AG10803 (cell line): Measurements from ENCODE around the gene SLC25A26.

Experiments
- DNase-seq: peaks from one replicate; pipeline ENCODE4 v3.0.0; 2010; ENCODE audit warnings: low read depth
- H3K4me3 ChIP-seq: 2 replicates; pipeline ENCODE4 v1.5.1; 2011; ENCODE audit warnings: mild to moderate bottlenecking, low read length, control low read depth
- TF ChIP-seq, protein P1 (sequence below): conservative IDR thresholded peaks from 2 replicates; pipeline ENCODE4 v1.5.1; 2011; ENCODE audit warnings: mild to moderate bottlenecking, low read length, control low read depth, inconsistent platforms

SLC25A26 gene

DNA sequence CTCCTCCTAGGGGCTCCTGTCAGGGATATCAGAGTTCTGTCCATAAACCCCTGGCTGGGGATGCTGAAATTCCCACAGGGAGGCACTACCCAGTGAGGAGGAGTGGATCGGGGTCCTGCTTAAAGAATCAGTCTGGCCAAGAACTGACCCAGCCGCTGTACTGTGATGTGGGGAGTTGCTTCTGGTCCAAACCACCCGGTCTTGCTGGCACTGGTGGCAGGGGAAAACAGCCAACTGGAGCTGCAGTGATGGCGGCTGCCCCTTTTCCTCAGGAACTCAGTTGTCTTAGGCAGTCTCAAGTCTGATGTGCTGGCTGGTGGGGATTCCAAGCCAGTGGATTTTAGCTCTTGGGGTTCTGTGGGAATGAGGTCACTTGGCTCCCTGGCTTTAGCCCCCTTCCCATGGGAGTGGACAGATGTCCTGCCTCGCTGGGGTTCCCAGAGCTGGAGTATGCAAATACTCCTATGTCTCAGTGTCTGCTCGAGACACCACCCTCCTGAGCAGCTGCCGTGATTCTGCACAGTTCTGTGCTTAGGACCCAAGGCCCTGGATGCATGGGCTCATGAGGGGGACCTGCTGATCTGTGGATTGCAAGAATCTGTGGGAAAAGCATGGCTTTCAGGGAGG, 97.1 kb downstream of the SLC25A26 start:
- no peak for DNase-seq
- H3K4me3 ChIP-seq, result no peak overlapping the region
- TF ChIP-seq, protein P1, sequence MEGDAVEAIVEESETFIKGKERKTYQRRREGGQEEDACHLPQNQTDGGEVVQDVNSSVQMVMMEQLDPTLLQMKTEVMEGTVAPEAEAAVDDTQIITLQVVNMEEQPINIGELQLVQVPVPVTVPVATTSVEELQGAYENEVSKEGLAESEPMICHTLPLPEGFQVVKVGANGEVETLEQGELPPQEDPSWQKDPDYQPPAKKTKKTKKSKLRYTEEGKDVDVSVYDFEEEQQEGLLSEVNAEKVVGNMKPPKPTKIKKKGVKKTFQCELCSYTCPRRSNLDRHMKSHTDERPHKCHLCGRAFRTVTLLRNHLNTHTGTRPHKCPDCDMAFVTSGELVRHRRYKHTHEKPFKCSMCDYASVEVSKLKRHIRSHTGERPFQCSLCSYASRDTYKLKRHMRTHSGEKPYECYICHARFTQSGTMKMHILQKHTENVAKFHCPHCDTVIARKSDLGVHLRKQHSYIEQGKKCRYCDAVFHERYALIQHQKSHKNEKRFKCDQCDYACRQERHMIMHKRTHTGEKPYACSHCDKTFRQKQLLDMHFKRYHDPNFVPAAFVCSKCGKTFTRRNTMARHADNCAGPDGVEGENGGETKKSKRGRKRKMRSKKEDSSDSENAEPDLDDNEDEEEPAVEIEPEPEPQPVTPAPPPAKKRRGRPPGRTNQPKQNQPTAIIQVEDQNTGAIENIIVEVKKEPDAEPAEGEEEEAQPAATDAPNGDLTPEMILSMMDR, result no peak

DNA sequence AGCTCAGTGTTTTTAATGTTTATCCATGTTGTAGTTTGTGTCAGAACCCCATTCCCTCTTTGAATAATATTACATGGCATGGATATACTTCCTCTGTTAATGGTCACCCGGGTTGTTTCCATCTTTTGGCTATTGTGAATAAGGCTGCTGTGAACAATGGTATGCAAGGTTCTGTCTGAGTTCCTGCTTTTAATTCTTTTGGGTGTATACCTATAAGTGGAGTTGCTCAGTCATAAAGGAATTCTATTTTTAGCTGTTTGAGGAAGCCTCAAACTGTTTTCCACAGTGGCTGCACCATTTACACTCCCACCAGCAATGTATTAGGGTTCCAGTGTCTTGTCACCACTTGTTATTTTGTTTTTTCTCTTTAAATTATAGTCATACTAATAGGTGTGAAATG, 99.6 kb downstream of the SLC25A26 start:
- TF ChIP-seq, protein P1, result no peak
- DNase-seq, result no peak
- no peak overlapping the region for H3K4me3 ChIP-seq

DNA sequence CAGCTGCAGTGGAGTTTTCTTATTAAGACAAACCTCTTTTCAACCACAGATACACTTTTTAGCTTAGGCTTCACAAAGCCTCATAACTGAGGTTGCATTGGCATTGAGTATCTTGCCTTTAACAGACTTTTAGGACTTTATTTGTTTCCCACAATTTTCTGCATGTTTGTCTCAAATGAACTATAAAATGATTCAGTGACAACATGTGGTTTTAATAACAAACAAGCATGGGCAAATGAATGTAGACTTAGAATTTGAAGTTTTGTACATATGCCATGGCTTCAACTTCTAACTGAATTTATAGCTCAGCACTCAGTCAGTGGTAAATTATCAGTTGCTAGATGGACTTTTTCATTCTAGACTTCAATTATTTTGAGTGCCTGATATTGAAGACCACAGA, 101.6 kb downstream of the SLC25A26 start:
- H3K4me3 ChIP-seq, result no peak overlapping the region
- TF ChIP-seq, protein P1, result no peak
- peak; percentile 76 for DNase-seq

DNA sequence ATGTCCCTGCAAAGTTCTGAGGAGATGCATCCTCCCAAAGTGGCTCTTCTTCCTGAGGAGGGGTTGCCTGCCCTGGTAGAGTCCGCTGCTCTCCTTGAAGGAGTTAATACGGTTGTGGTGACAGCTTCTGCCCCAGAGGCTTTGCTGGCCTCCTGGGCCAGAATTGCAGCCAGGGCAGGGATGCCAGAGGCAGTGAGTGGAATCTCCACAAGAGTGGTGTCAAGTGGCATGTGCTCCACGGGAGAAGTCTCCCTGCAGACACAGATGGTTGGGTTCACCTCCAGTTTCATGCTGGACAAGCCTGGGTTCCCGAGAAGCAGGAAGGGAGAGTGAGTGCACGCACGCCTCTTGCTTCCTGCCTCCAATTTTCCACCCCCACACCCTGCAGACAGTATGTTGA, 105.5 kb downstream of the SLC25A26 start:
- no peak for DNase-seq
- TF ChIP-seq, protein P1, result no peak
- H3K4me3 ChIP-seq, result no peak overlapping the region

DNA sequence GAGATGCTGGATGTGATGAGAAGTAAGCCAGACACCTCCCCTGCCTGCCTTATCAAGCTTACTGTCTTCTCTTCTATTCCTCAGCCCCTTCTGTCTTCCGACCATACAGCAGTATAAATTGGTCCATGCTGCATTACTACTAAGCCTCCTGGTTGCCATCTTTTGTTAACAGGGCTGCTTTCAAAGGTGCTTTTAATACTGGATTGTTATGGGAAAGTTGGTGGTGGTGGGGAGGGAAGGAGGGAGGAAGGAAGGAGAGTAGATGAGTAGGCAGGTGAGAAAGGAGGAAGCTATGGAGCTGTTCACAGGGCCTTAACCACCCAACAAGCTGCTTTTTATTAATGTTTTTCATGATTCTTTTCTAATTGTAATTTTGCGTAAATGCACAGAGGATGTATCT, 114.9 kb downstream of the SLC25A26 start:
- DNase-seq, result no peak
- TF ChIP-seq, protein P1, result no peak
- H3K4me3 ChIP-seq, result no peak overlapping the region

DNA sequence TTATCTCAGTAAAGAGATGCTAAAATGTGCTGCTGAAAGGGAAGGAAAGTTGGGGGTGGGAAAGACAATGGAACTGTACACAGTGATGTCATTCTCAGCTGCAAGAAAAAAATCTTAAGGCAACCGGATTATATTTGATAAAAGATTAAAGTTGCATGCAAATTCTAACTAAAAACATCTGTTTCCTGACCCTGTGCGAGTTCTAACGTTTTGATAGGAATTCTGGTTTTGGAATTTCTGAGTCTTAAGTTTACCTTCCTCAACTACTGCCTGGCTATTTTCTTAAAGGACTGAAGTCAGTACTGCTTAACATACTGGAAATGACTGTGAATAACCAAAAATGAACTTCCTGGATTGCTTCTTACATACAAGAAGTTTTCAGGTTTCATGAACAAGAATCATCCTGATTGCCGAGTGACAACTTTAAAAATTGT, 115.5 kb downstream of the SLC25A26 start:
- H3K4me3 ChIP-seq, result no peak overlapping the region
- DNase-seq, result peak; percentile 42
- TF ChIP-seq, protein P1, result no peak

DNA sequence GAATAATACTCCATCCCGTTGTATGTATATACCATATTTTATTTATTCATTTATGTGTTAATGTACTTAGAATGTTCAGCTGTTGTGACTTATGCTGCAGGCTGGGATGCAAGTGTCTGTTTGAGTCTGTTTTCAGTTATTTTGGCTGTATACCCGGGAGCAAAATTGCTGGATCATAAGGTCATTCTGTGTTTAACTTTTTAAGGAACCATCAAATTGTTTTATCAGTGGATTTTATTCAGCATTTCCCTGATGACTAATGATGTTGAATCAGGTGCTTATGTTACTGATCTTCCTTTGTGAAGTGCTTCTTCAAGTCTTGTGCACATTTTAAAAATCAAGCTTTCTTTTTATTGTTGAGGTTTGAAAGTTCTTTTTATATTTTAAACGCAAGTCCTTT, 118.1 kb downstream of the SLC25A26 start:
- peak; percentile 43 for DNase-seq
- TF ChIP-seq, protein P1, result no peak
- H3K4me3 ChIP-seq, result no peak overlapping the region
